Measurements from ENCODE around the gene COG3. TPM values are rescaled to one million over a fixed set of nuclear protein-coding genes. Genes with fewer than 3 reads are reported as not detected.
A peak's percentile ranks its signal among the peaks of the same experiment; 100 is the strongest.

COG3 gene
- total RNA-seq, 1 donor from 2014 or later, result 36.5 TPM

DNA sequence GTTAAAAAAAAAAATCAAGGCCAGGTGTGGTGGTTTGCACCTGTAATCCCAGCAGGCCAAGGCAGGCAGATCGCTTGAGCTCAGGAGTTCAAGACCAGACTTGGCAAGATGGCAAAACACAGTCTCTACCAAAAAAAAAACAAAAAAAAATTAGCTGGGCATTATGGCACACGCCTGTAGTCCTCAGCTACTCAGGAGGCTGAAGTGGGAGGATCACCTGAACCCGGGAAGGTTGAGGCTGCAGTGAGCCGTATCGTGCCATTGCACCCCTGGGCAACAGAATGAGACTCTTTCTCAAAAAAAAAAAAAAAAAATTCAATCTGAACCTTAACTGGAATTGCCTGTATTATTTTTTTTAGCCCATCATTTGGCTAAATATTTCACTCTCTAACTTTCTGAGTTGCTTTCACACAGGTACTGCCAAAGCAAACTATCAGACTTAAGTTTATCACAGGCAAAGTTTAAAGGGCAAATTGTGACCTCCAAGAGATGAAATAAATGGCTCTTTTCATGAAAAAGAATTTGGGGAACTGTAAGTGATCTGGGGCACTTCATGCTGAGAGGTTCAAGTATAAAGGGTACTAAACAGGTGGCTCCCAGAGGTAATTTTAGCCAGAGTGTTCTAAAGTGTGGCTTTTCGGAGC, 31.9 kb upstream of the COG3 start:
- no peaks in the 10 kb centered on the region for H3K9me3 ChIP-seq (ENCODE audit: control insufficient read depth in 3 of 3, low read length in 3 of 3)
- no peak overlapping the region for H3K4me3 ChIP-seq (ENCODE audit: low read length in 3 of 3)
- H3K9ac ChIP-seq (ENCODE audit: low read depth in 1 of 3, low read length in 3 of 3), result peak overlapping the region; percentile 27 to 68 (median 67)
- H3K36me3 ChIP-seq (ENCODE audit: control insufficient read depth in 3 of 3, insufficient read depth in 3 of 3, low read length in 3 of 3), result no peaks in the 10 kb centered on the region
- peak overlapping the region; percentile 78 for H3K27ac ChIP-seq (ENCODE audit: low read depth, low read length)
- H3K4me1 ChIP-seq (ENCODE audit: control insufficient read depth in 3 of 3, insufficient read depth in 3 of 3, low read length in 3 of 3), result peaks cover 0 to 14% (median 8%) of the 10 kb centered on the region in 3 donors
- no peaks in the 10 kb centered on the region for H3K27me3 ChIP-seq (ENCODE audit: control insufficient read depth in 3 of 3, insufficient read depth in 3 of 3, low read length in 3 of 3)

DNA sequence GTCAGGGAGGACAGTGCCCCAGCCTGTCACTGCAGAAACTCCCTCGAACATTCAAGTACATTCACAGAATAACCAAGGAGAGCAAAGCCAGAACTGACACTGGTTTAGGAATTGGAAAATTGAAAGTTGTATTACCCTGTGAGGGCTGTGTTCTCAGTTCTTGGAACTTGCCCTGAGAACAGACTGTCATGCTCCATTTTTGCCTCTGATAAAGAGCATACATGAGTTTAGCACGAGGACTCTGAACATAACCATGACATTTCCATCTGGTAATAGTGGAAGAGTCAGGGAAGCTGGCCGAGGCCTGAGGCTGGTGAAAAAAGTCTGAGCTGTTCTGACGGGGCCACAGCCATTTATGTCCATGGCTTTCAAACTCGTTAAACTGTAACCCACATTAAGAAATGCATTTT, 31.4 kb upstream of the COG3 start:
- H3K36me3 ChIP-seq (ENCODE audit: control insufficient read depth in 3 of 3, insufficient read depth in 3 of 3, low read length in 3 of 3), result no peaks in the 10 kb centered on the region
- no peaks in the 10 kb centered on the region for H3K9me3 ChIP-seq (ENCODE audit: control insufficient read depth in 3 of 3, low read length in 3 of 3)
- peaks cover 0 to 14% (median 8%) of the 10 kb centered on the region in 3 donors for H3K4me1 ChIP-seq (ENCODE audit: control insufficient read depth in 3 of 3, insufficient read depth in 3 of 3, low read length in 3 of 3)
- H3K4me3 ChIP-seq (ENCODE audit: low read length in 3 of 3), result no peak overlapping the region
- no peaks in the 10 kb centered on the region for H3K27me3 ChIP-seq (ENCODE audit: control insufficient read depth in 3 of 3, insufficient read depth in 3 of 3, low read length in 3 of 3)
- peak overlapping the region; percentile 27 to 68 (median 67) for H3K9ac ChIP-seq (ENCODE audit: low read depth in 1 of 3, low read length in 3 of 3)
- peak overlapping the region; percentile 78 for H3K27ac ChIP-seq (ENCODE audit: low read depth, low read length)

DNA sequence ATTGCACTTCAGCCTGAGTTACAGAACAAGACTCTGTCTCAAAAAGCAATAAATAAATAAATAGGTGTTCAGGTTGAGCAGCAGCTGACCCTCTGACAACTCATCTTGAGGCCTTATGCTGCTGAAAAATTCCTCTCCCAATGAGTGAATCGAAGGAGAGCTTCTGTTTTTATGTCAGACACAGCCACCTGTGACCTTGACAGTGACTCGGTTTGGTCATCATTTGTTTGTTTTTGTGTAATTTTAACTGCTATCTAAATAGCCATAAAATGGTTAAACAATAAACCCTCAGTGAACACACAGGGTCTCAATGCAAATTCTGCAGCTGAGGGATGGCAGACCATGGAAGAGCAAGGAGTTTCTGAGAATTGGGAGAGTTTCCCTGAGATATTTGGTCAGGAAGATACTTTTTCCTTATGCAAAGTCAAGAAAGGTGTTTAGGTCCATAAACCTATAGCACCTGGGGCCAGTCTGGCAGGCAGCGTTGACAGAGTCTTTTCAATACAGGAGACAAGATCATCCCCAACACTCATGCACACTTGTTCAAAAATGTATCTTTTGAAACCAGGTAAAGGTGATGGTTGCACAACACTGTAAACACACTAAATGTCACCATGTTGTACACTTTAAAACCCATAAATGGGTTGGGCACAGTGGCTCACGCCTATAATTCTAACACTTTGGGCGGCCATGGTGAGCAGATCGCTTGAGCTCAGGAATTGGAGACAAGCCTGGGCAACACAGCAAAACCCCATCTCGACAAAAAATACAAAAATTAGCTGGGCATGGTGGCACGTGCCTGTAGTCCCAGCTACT, 30.0 kb upstream of the COG3 start:
- Histone ChIP-seq H3K9me3 (ENCODE audit: control insufficient read depth in 3 of 3, low read length in 3 of 3) (no peaks in the 10 kb centered on the region), H3K4me3 (ENCODE audit: low read length in 3 of 3) (no peak overlapping the region), H3K36me3 (ENCODE audit: control insufficient read depth in 3 of 3, insufficient read depth in 3 of 3, low read length in 3 of 3) (no peaks in the 10 kb centered on the region), H3K4me1 (ENCODE audit: control insufficient read depth in 3 of 3, insufficient read depth in 3 of 3, low read length in 3 of 3) (peaks cover 5 to 22% (median 11%) of the 10 kb centered on the region in 3 donors), H3K27me3 (ENCODE audit: control insufficient read depth in 3 of 3, insufficient read depth in 3 of 3, low read length in 3 of 3) (no peaks in the 10 kb centered on the region), H3K27ac (ENCODE audit: low read depth, low read length) (no peak overlapping the region), H3K9ac (ENCODE audit: low read depth in 1 of 3, low read length in 3 of 3) (no peak overlapping the region)

DNA sequence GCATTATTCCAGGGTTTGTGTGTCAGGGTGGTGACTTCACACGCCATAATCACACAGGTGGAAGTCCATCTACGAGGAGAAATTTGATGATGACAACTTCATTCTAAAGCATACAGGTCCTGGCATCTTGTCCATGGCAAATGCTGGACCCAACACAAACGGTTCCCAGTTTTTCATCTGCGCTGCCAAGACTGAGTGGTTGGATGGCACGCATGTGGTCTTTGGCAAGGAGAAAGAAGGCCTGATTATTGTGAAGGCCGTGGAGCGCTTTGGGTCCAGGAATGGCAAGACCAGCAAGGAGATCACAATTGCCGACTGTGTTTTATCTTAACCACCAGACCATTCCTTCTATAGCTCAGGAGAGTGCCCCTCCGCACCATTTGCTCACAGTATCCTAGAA, 28.4 kb upstream of the COG3 start:
- H3K27ac ChIP-seq (ENCODE audit: low read depth, low read length), result peak overlapping the region; percentile 12

DNA sequence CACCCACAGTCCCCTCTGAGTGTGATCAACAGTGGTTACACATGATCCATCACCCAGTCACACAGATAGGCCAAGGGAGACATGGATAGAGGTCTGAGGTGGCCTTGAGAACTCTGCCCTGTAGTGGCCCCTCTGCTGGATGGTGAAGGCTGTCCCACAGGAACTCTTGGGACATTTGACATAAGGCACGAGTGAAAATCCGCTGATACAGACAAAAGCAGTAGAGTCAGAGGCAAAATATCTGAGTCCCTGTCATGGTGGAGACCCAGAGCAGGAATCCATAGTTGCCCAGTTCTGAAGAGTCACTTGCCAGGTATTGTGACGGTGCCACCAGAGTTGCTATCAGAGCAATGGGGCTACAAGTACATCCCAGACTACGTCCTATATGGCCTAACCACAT, 27.8 kb upstream of the COG3 start:
- Histone ChIP-seq H3K9me3 (ENCODE audit: control insufficient read depth in 3 of 3, low read length in 3 of 3) (no peaks in the 10 kb centered on the region), H3K27me3 (ENCODE audit: control insufficient read depth in 3 of 3, insufficient read depth in 3 of 3, low read length in 3 of 3) (no peaks in the 10 kb centered on the region), H3K4me1 (ENCODE audit: control insufficient read depth in 3 of 3, insufficient read depth in 3 of 3, low read length in 3 of 3) (peaks cover 19 to 39% (median 26%) of the 10 kb centered on the region in 3 donors), H3K27ac (ENCODE audit: low read depth, low read length) (no peak overlapping the region), H3K4me3 (ENCODE audit: low read length in 3 of 3) (no peak overlapping the region), H3K36me3 (ENCODE audit: control insufficient read depth in 3 of 3, insufficient read depth in 3 of 3, low read length in 3 of 3) (no peaks in the 10 kb centered on the region), H3K9ac (ENCODE audit: low read depth in 1 of 3, low read length in 3 of 3) (no peak overlapping the region)

More for the DNA sequence above, 28.4 kb upstream of the COG3 start:
- H3K9ac ChIP-seq (ENCODE audit: low read depth in 1 of 3, low read length in 3 of 3), result no peak overlapping the region
- no peak overlapping the region for H3K4me3 ChIP-seq (ENCODE audit: low read length in 3 of 3)
- peaks cover 16 to 33% (median 21%) of the 10 kb centered on the region in 3 donors for H3K4me1 ChIP-seq (ENCODE audit: control insufficient read depth in 3 of 3, insufficient read depth in 3 of 3, low read length in 3 of 3)
- H3K9me3 ChIP-seq (ENCODE audit: control insufficient read depth in 3 of 3, low read length in 3 of 3), result no peaks in the 10 kb centered on the region
- H3K27me3 ChIP-seq (ENCODE audit: control insufficient read depth in 3 of 3, insufficient read depth in 3 of 3, low read length in 3 of 3), result no peaks in the 10 kb centered on the region
- no peaks in the 10 kb centered on the region for H3K36me3 ChIP-seq (ENCODE audit: control insufficient read depth in 3 of 3, insufficient read depth in 3 of 3, low read length in 3 of 3)

DNA sequence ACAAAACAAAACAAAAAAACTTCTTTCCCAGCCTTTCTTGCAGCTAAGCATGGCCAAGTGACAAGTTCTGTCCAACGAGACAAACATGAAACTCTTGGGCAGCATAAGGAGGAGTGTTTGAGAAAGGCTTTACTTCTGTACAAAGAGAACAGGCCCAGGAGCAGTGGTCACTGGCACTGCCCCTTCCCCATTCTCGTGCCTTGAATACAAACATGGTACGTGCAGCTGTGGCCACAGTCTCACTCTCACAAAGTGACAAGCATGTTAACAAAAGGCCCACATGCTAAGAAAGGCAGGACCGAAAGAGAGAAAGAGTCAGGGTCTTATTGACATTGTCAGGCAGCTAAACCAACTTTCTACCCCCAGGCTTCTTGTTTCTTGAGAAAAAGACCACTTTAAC, 26.8 kb upstream of the COG3 start:
- H3K27me3 ChIP-seq (ENCODE audit: control insufficient read depth in 3 of 3, insufficient read depth in 3 of 3, low read length in 3 of 3), result no peaks in the 10 kb centered on the region
- no peak overlapping the region for H3K27ac ChIP-seq (ENCODE audit: low read depth, low read length)

DNA sequence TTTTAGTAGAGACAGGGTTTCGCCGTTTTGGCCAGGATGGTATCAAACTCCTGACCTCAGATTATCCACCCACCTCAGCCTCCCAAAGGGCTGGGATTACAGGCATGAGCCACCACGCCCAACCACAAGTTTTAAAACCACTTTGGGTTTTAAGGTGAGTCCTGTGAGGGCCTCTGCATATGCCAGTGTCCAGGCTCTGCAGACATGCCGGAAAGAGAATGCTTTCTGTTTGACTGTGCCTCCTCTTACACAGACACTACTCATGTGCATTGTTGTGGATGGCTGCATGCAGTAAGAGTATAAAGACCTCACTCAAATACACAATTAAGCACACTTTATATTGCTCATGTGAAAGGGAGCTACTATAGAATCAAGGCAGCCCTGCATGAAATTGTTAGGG, 25.7 kb upstream of the COG3 start:
- H3K36me3 ChIP-seq (ENCODE audit: control insufficient read depth in 3 of 3, insufficient read depth in 3 of 3, low read length in 3 of 3), result no peaks in the 10 kb centered on the region

More for the DNA sequence above, 26.8 kb upstream of the COG3 start:
- H3K36me3 ChIP-seq (ENCODE audit: control insufficient read depth in 3 of 3, insufficient read depth in 3 of 3, low read length in 3 of 3), result no peaks in the 10 kb centered on the region
- H3K9ac ChIP-seq (ENCODE audit: low read depth in 1 of 3, low read length in 3 of 3), result peak overlapping the region in 1 of 3 donors; percentile 17
- no peak overlapping the region for H3K4me3 ChIP-seq (ENCODE audit: low read length in 3 of 3)
- H3K9me3 ChIP-seq (ENCODE audit: control insufficient read depth in 3 of 3, low read length in 3 of 3), result no peaks in the 10 kb centered on the region
- peaks cover 19 to 39% (median 26%) of the 10 kb centered on the region in 3 donors for H3K4me1 ChIP-seq (ENCODE audit: control insufficient read depth in 3 of 3, insufficient read depth in 3 of 3, low read length in 3 of 3)

DNA sequence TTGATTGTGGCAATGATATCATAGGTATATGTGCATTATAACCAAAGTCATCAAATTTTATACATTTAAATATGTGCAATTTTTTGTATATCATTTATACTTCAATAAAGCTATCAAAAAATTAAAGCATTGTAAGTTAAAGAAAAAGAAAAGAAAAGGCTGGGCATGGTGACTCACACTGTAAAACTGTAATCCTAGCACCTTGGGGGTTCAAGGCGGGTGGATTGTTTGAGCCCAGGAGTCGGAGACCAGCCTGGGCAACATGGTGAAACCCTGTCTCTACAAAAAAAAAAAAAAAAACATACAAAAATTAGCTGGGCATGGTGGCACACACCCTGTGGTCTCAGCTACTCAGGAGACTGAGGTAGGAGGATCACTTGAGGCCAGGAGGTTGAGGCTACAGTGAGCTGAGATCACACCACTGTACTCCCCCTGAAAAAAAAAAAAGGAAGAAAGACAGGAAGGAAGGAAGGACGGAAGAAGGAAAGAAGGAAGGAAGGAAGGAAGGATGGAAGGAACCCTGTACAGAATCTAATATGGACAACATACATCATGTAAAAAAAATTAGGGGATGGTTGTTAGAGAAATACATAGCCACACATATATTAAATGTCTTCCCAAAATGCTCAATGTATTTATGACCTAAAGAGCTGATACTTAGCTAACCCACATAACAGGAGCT, 24.8 kb upstream of the COG3 start:
- H3K9me3 ChIP-seq (ENCODE audit: control insufficient read depth in 3 of 3, low read length in 3 of 3), result no peaks in the 10 kb centered on the region
- H3K4me1 ChIP-seq (ENCODE audit: control insufficient read depth in 3 of 3, insufficient read depth in 3 of 3, low read length in 3 of 3), result peaks cover 18 to 32% (median 19%) of the 10 kb centered on the region in 3 donors
- no peaks in the 10 kb centered on the region for H3K27me3 ChIP-seq (ENCODE audit: control insufficient read depth in 3 of 3, insufficient read depth in 3 of 3, low read length in 3 of 3)
- no peaks in the 10 kb centered on the region for H3K36me3 ChIP-seq (ENCODE audit: control insufficient read depth in 3 of 3, insufficient read depth in 3 of 3, low read length in 3 of 3)
- no peak overlapping the region for H3K4me3 ChIP-seq (ENCODE audit: low read length in 3 of 3)
- H3K9ac ChIP-seq (ENCODE audit: low read depth in 1 of 3, low read length in 3 of 3), result peak overlapping the region in 1 of 3 donors; percentile 28
- H3K27ac ChIP-seq (ENCODE audit: low read depth, low read length), result peak overlapping the region; percentile 91

More for the DNA sequence above, 25.7 kb upstream of the COG3 start:
- Histone ChIP-seq H3K9ac (ENCODE audit: low read depth in 1 of 3, low read length in 3 of 3) (no peak overlapping the region), H3K9me3 (ENCODE audit: control insufficient read depth in 3 of 3, low read length in 3 of 3) (no peaks in the 10 kb centered on the region), H3K27me3 (ENCODE audit: control insufficient read depth in 3 of 3, insufficient read depth in 3 of 3, low read length in 3 of 3) (no peaks in the 10 kb centered on the region), H3K4me3 (ENCODE audit: low read length in 3 of 3) (no peak overlapping the region), H3K27ac (ENCODE audit: low read depth, low read length) (peak overlapping the region; percentile 91), H3K4me1 (ENCODE audit: control insufficient read depth in 3 of 3, insufficient read depth in 3 of 3, low read length in 3 of 3) (peaks cover 18 to 32% (median 19%) of the 10 kb centered on the region in 3 donors)

DNA sequence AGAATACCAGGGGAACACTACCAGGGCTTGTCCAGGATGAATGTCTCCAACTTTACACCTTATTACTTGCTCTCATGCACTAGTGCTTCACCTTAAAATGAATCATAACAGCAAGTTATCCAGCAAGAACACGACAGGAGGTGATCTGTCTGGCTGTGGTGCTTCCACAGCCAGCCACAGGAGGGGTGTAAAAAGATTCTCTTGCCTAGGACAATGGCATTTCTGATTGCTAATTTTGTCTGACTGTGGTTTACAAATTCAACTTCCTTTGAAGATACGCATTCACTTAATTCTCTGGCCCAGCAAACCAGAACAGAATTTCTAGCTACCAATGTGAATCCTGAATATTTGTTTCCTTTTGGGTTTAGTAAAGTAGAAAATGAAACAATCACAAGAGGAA, 23.1 kb upstream of the COG3 start:
- Histone ChIP-seq H3K27me3 (ENCODE audit: control insufficient read depth in 3 of 3, insufficient read depth in 3 of 3, low read length in 3 of 3) (no peaks in the 10 kb centered on the region), H3K9ac (ENCODE audit: low read depth in 1 of 3, low read length in 3 of 3) (peak overlapping the region; percentile 36 to 52 (median 40)), H3K4me1 (ENCODE audit: control insufficient read depth in 3 of 3, insufficient read depth in 3 of 3, low read length in 3 of 3) (peaks cover 18 to 26% (median 19%) of the 10 kb centered on the region in 3 donors), H3K4me3 (ENCODE audit: low read length in 3 of 3) (peak overlapping the region in 1 of 3 donors; percentile 9), H3K9me3 (ENCODE audit: control insufficient read depth in 3 of 3, low read length in 3 of 3) (no peaks in the 10 kb centered on the region), H3K27ac (ENCODE audit: low read depth, low read length) (peak overlapping the region; percentile 91), H3K36me3 (ENCODE audit: control insufficient read depth in 3 of 3, insufficient read depth in 3 of 3, low read length in 3 of 3) (no peaks in the 10 kb centered on the region)
